HEK293 (cell line): ENCODE measurements around the gene MMP15.
A peak's percentile ranks its signal among the peaks of the same experiment; 100 is the strongest.
"Not testable (repeated sequence)": the region's sequence is repeated elsewhere in the genome, so short reads cannot be mapped to it uniquely, and the experiment has no call there.

Experiments
- CTCF ChIA-PET: fragments of 350-600 bp; formaldehyde crosslinking; extraction: SDS; loops from one replicate; lab custom pipeline; 2021; ENCODE audit warnings: antibody characterized with exemption; lab: Yijun Ruan, JAX
- POLR2A ChIA-PET: fragments of 300-600 bp; formaldehyde crosslinking; extraction: SDS; loops from one replicate; lab custom pipeline; 2020; ENCODE audit warnings: antibody characterized with exemption, inconsistent platforms; lab: Yijun Ruan, JAX
- H3K27ac ChIP-seq: fragments of 200-500 bp; sonication (Bioruptor generic); 2 replicates; pipeline ENCODE4 v1.5.1; 2014; ENCODE audit warnings: low read depth, low read length, control low read depth, inconsistent platforms; ENCODE audit errors: extremely low read depth
- H3K36me3 ChIP-seq, 2 experiments: fragments of 200-500 bp in 1 of 2; sonication (Bioruptor generic) in 1 of 2; 1 replicate in 1 of 2; 2 replicates in 1 of 2; pipeline ENCODE4 v1.5.1; 2014 to 2017; ENCODE audit warnings: inconsistent platforms in 2 of 2, low read length in 2 of 2; ENCODE audit not compliant: control insufficient read depth in 2 of 2, insufficient read depth in 1 of 2
- H3K4me1 ChIP-seq: fragments of 200-500 bp; sonication (Bioruptor generic); 2 replicates; pipeline ENCODE4 v1.5.1; 2014; ENCODE audit warnings: mild to moderate bottlenecking, low read length, inconsistent platforms; ENCODE audit not compliant: control insufficient read depth, insufficient read depth
- H3K4me3 ChIP-seq: 2 replicates; pipeline ENCODE4 v1.5.1; 2011; ENCODE audit warnings: low read depth, mild to moderate bottlenecking, control low read depth, low read length, moderate library complexity
- H3K9me3 ChIP-seq: fragments of 200-500 bp; sonication (Bioruptor generic); 2 replicates; pipeline ENCODE4 v1.5.1; 2014; ENCODE audit warnings: low read depth, low read length, inconsistent platforms; ENCODE audit not compliant: control insufficient read depth, insufficient read depth
- EGR2 ChIP-seq: fragments of 450-650 bp; formaldehyde crosslinking; IDR thresholded peaks from 2 replicates; pipeline ENCODE4 v1.5.1; 2016; ENCODE audit warnings: low read depth, missing biosample characterization, missing genetic modification characterization
- FEZF1 ChIP-seq: fragments of 450-650 bp; formaldehyde crosslinking; IDR thresholded peaks from 2 replicates; pipeline ENCODE4 v1.5.1; 2016; ENCODE audit warnings: missing biosample characterization, missing genetic modification characterization
- SETDB1 ChIP-seq: IDR thresholded peaks from one replicate; pipeline ENCODE4 v1.6.1; 2017; ENCODE audit warnings: mild to moderate bottlenecking, low read length, moderate library complexity, mixed read lengths; ENCODE audit not compliant: insufficient read length
- ZBTB21 ChIP-seq: fragments of 450-650 bp; formaldehyde crosslinking; IDR thresholded peaks from 2 replicates; pipeline ENCODE4 v1.5.1; 2017; ENCODE audit warnings: missing biosample characterization, missing genetic modification characterization
- ZFHX2 ChIP-seq: fragments of 450-650 bp; formaldehyde crosslinking; conservative IDR thresholded peaks from 2 replicates; pipeline ENCODE4 v1.5.1; 2016; ENCODE audit warnings: missing biosample characterization, missing genetic modification characterization
- ZNF211 ChIP-seq: fragments of 450-650 bp; formaldehyde crosslinking; IDR thresholded peaks from 2 replicates; pipeline ENCODE4 v1.5.1; 2016; ENCODE audit warnings: low read depth, missing biosample characterization, missing genetic modification characterization
- ZNF610 ChIP-seq: fragments of 450-650 bp; formaldehyde crosslinking; IDR thresholded peaks from 2 replicates; pipeline ENCODE4 v1.5.1; 2016; ENCODE audit warnings: missing biosample characterization, missing genetic modification characterization, borderline replicate concordance
- ZNF768 ChIP-seq: fragments of 450-650 bp; formaldehyde crosslinking; IDR thresholded peaks from 2 replicates; pipeline ENCODE4 v1.5.1; 2018; ENCODE audit warnings: missing biosample characterization, mild to moderate bottlenecking, missing genetic modification characterization
- ZNF776 ChIP-seq: fragments of 450-650 bp; formaldehyde crosslinking; IDR thresholded peaks from 2 replicates; pipeline ENCODE4 v1.5.0; 2017; ENCODE audit warnings: missing biosample characterization, missing genetic modification characterization, borderline replicate concordance
- ZNF830 ChIP-seq: fragments of 450-650 bp; IDR thresholded peaks from 2 replicates; pipeline ENCODE4 v1.5.0; 2018; ENCODE audit warnings: missing biosample characterization, missing genetic modification characterization, low read depth, mild to moderate bottlenecking, moderate library complexity
- TF ChIP-seq, protein P1 (sequence below): IDR thresholded peaks from 2 replicates; pipeline ENCODE4 v1.6.1; 2011; ENCODE audit warnings: mild to moderate bottlenecking, low read depth, low read length, borderline replicate concordance
- TF ChIP-seq, protein P2 (sequence below): fragments of 450-650 bp; formaldehyde crosslinking; IDR thresholded peaks from 2 replicates; pipeline ENCODE4 v1.5.1; 2017; ENCODE audit warnings: missing biosample characterization, missing genetic modification characterization
- TF ChIP-seq, protein P3 (sequence below): fragments of 450-650 bp; formaldehyde crosslinking; IDR thresholded peaks from 2 replicates; pipeline ENCODE4 v1.5.1; 2017; ENCODE audit warnings: missing biosample characterization, missing genetic modification characterization
- TF ChIP-seq, protein P4 (sequence below): fragments of 450-650 bp; formaldehyde crosslinking; IDR thresholded peaks from 2 replicates; pipeline ENCODE4 v1.5.1; 2017; ENCODE audit warnings: missing biosample characterization, missing genetic modification characterization
- TF ChIP-seq, protein P5 (sequence below): fragments of 450-650 bp; formaldehyde crosslinking; IDR thresholded peaks from 2 replicates; pipeline ENCODE4 v1.5.1; 2016; ENCODE audit warnings: missing biosample characterization, missing genetic modification characterization

The MMP15 gene

DNA sequence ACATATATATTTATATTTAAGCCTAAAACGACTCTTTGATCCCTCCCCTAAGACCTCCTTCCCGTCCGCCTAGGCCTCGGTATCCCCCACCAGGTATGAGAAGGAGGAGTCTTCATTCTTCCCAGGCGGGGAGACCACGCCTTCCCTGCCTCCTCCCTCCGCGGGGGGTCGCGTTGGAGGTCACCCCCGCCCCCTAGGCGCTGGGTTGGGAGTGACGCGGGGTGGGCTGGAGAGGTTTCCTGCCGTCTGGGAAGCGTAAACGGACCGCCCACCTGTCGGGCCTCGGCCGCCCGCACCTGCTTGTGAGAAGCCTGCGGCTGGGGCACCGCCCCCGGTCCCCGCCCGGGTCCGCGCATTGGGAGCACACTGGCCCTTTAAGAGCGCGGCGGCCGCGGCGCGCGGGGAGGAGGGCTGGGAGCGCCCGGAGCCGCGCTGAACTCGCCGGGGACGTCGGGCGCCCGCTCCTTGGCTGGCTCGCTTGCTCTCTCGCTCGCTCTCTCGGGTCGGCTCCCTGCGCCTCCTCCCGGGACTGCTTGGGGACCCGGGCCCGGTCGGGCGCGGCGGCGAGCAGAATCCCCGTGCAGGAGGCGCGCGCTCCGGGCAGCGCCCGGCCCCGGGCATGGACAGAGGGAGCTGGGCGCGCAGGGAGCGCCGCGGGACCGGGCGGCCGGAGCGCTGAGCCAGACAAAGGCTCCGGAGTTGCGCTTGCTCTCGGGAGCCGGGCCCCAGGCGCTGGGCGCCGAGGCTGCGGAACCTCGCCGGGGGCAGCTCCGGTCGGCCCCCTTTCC lies at the start of gene MMP15 (continued):
- TF ChIP-seq ZBTB21 = no peak
- TF ChIP-seq SETDB1 = no peak
- no peak for TF ChIP-seq ZNF211 (tag by site-specific recombination)
- no peak for TF ChIP-seq ZNF776 (tag by site-specific recombination)

DNA sequence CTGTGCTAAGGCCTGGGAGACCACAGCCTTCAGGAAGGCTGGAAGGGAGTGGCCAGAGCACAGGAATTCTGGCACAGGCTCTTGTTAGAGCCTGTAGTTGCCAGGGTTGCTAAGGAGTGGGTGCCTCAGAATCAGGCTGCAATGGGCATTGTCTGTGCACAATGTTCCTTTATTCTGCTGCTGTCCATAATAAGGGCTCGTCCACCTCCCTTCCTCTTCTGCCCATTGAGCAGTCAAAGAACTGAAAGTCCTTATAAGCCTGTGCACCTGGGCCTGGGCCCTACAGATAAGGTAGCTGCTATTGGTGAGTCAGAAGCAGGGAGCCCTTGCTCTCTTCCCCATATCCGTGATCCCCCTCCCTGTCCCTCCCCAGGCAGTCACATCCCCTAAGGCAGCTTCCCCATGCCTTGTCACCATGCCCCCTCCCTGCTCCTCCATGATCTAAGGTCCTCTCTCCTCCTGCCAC lies 49.2 kb upstream of the MMP15 start:
- POLR2A ChIA-PET = no interaction called here
- TF ChIP-seq ZNF610 (tag by site-specific recombination) (no peak), ZNF768 (tag by site-specific recombination) (no peak), FEZF1 (no peak), ZNF830 (tag by site-specific recombination) (no peak)
- TF ChIP-seq, protein P1, sequence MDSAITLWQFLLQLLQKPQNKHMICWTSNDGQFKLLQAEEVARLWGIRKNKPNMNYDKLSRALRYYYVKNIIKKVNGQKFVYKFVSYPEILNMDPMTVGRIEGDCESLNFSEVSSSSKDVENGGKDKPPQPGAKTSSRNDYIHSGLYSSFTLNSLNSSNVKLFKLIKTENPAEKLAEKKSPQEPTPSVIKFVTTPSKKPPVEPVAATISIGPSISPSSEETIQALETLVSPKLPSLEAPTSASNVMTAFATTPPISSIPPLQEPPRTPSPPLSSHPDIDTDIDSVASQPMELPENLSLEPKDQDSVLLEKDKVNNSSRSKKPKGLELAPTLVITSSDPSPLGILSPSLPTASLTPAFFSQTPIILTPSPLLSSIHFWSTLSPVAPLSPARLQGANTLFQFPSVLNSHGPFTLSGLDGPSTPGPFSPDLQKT = no peak
- TF ChIP-seq, protein P2, sequence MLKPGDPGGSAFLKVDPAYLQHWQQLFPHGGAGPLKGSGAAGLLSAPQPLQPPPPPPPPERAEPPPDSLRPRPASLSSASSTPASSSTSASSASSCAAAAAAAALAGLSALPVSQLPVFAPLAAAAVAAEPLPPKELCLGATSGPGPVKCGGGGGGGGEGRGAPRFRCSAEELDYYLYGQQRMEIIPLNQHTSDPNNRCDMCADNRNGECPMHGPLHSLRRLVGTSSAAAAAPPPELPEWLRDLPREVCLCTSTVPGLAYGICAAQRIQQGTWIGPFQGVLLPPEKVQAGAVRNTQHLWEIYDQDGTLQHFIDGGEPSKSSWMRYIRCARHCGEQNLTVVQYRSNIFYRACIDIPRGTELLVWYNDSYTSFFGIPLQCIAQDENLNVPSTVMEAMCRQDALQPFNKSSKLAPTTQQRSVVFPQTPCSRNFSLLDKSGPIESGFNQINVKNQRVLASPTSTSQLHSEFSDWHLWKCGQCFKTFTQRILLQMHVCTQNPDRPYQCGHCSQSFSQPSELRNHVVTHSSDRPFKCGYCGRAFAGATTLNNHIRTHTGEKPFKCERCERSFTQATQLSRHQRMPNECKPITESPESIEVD (tag by site-specific recombination) = no peak
- TF ChIP-seq, protein P3, sequence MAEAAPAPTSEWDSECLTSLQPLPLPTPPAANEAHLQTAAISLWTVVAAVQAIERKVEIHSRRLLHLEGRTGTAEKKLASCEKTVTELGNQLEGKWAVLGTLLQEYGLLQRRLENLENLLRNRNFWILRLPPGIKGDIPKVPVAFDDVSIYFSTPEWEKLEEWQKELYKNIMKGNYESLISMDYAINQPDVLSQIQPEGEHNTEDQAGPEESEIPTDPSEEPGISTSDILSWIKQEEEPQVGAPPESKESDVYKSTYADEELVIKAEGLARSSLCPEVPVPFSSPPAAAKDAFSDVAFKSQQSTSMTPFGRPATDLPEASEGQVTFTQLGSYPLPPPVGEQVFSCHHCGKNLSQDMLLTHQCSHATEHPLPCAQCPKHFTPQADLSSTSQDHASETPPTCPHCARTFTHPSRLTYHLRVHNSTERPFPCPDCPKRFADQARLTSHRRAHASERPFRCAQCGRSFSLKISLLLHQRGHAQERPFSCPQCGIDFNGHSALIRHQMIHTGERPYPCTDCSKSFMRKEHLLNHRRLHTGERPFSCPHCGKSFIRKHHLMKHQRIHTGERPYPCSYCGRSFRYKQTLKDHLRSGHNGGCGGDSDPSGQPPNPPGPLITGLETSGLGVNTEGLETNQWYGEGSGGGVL = peak; percentile 58
- H3K9me3 ChIP-seq = no peaks in the 10 kb centered on the region
- CTCF ChIA-PET = interaction anchor here (0.7 kb wide), 1 partner anchor 260 kb away, joined by 6 read pairs; no protein-coding TSS in a partner anchor
- no peaks in the 10 kb centered on the region for H3K36me3 ChIP-seq
- no peaks in the 10 kb centered on the region for H3K4me1 ChIP-seq
- H3K4me3 ChIP-seq = no peak overlapping the region
- H3K27ac ChIP-seq = no peak overlapping the region

DNA sequence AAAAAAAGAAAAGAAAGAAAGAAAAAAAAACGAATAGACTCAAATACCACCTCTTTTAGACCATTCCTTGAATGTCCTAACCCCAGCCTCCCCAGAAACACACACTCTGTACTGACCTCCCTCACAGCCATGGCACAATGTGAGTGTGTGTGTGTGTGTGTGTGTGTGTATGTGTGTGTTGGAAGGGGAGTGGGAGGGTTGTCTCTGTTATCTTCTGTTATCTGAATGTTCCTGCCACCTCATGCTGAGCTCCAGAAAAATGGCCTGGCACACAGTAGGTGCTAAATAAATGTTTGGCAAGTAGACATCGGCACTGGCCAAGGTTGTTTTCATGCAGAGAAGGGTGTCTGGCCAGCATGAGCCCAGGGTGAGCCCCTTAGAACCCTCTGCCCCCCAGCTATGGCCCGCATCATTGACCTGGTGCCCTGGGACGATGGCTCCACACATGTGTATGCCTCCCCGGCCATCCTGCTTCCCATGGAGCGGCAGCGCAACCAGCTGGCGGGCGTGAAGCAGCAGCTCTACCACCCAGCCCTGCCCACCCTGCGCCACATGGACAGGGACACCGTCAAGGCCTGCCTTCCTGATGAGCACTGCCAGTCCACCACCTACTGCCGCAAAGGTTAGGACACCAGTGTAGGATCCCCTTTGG lies 48.0 kb upstream of the MMP15 start:
- Histone ChIP-seq H3K4me1 (no peaks in the 10 kb centered on the region), H3K4me3 (no peak overlapping the region), H3K27ac (no peak overlapping the region), H3K36me3 (no peaks in the 10 kb centered on the region), H3K9me3 (no peaks in the 10 kb centered on the region)
- POLR2A ChIA-PET = no interaction called here
- TF ChIP-seq, protein P4, sequence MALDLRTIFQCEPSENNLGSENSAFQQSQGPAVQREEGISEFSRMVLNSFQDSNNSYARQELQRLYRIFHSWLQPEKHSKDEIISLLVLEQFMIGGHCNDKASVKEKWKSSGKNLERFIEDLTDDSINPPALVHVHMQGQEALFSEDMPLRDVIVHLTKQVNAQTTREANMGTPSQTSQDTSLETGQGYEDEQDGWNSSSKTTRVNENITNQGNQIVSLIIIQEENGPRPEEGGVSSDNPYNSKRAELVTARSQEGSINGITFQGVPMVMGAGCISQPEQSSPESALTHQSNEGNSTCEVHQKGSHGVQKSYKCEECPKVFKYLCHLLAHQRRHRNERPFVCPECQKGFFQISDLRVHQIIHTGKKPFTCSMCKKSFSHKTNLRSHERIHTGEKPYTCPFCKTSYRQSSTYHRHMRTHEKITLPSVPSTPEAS = 0 out of 2 replicates have a peak, but pooled peaks have one; percentile 39
- TF ChIP-seq ZFHX2 (tag by site-specific recombination) = peak; percentile 44; the same call in 1 of the 2 replicates
- TF ChIP-seq, protein P5, sequence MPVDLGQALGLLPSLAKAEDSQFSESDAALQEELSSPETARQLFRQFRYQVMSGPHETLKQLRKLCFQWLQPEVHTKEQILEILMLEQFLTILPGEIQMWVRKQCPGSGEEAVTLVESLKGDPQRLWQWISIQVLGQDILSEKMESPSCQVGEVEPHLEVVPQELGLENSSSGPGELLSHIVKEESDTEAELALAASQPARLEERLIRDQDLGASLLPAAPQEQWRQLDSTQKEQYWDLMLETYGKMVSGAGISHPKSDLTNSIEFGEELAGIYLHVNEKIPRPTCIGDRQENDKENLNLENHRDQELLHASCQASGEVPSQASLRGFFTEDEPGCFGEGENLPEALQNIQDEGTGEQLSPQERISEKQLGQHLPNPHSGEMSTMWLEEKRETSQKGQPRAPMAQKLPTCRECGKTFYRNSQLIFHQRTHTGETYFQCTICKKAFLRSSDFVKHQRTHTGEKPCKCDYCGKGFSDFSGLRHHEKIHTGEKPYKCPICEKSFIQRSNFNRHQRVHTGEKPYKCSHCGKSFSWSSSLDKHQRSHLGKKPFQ = no peak
- TF ChIP-seq EGR2 (tag by site-specific recombination) = peak; percentile 50; the same call in 1 of the 2 replicates
- CTCF ChIA-PET = interaction anchor here (0.5 kb wide), 1 partner anchor 80 kb away, joined by 3 read pairs; no protein-coding TSS in a partner anchor

DNA sequence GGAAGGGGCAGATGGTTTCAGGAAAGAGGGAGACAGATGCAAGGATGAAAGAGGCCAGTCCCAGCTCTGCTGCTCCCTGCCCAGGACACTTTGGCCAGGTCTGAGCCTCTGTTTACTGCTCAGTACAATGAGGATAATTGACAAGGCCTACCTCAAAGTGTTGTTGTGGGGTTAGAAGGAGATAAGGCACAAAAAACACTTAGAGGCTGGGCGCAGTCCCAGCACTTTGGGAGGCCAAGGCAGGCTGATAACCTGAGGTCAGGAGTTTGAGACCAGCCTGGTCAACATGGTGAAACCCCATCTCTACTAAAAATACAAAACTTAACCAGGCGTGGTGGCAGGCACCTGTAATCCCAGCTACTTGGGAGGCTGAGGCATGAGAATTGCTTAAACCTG lies 47.5 kb upstream of the MMP15 start:
- H3K36me3 ChIP-seq, H3K27ac ChIP-seq, H3K4me3 ChIP-seq, POLR2A ChIA-PET, H3K9me3 ChIP-seq, H3K4me1 ChIP-seq: not testable (repeated sequence)
- CTCF ChIA-PET = interaction anchor here (0.5 kb wide), 1 partner anchor 81 kb away, joined by 3 read pairs; no protein-coding TSS in a partner anchor
